HG02798 (cell line): ENCODE measurements around the gene SLC2A11.

Source experiments
- ATAC-seq: cut with Tn5 transposase; IDR thresholded peaks from one replicate; pipeline ENCODE4 v1.9.1; 2021; ENCODE audit warnings: mild to moderate bottlenecking; ENCODE audit not compliant: unreplicated experiment, poor library complexity

Gene SLC2A11

GRCh38 chr22:23831781-23832180, 25.9 kb upstream of the SLC2A11 start:
- ATAC-seq = no peak

DNA sequence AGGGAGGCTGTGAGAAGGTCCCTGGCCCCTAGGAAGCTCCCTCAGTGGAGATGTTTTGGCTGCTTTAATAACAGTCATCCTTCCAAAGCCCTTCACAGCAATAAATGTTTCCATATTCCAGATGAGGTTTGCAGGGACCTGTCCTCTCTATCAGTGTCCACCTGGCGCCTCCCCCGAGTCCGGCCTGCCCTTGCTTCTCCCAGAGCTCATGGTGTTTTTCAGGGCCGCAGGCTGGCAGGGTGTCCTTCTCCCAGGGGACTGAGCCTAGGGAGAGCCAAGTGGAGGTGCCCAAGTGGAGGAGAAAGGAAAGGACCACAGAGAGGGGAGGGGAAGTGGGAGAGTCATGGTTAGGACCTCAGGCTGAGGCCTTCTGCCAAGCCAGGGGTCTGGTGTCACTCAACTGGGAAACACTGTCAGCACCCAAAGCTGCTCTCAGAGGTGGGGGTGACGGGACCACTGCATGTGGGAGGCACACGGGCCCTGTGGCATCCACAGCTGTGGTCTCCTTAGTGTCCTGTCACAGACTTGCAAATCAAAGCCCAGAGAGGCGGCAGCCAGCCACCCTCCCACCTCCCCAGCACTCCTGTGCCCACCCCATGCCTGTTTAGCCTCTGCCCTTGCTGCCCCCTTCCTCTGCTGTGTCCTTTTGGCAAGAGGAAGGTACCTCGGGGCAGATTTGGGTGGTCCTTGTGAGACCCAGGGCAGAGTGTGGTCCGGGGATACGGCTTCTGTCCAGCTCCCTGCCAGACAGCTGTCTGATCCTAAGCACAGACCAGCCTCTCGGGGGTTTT, 25.3 kb upstream of the SLC2A11 start:
- ATAC-seq = no peak

- no peak for ATAC-seq
Measured at GRCh38 chr22:23833017-23833751, 24.5 kb upstream of the SLC2A11 start.

DNA sequence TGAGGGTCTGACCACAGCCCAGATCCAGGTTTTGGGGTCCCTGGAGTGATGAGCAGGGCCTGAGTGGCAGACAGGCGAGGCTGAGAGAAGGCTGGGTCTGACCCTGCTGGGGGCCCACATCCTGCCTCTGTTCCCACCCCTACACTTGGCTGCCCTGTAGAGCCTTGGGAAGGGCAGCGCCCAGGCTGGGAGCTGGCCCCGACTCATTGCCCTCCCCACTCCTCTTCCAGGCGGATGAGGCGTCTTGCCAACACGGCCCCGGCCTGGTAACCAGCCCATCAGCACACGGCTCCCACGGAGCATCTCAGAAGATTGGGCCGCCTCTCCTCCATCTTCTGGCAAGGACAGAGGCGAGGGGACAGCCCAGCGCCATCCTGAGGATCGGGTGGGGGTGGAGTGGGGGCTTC, 23.8 kb upstream of the SLC2A11 start:
- ATAC-seq = no peak

- ATAC-seq = no peak
Measured at GRCh38 chr22:23834406-23834792, 23.3 kb upstream of the SLC2A11 start.

DNA sequence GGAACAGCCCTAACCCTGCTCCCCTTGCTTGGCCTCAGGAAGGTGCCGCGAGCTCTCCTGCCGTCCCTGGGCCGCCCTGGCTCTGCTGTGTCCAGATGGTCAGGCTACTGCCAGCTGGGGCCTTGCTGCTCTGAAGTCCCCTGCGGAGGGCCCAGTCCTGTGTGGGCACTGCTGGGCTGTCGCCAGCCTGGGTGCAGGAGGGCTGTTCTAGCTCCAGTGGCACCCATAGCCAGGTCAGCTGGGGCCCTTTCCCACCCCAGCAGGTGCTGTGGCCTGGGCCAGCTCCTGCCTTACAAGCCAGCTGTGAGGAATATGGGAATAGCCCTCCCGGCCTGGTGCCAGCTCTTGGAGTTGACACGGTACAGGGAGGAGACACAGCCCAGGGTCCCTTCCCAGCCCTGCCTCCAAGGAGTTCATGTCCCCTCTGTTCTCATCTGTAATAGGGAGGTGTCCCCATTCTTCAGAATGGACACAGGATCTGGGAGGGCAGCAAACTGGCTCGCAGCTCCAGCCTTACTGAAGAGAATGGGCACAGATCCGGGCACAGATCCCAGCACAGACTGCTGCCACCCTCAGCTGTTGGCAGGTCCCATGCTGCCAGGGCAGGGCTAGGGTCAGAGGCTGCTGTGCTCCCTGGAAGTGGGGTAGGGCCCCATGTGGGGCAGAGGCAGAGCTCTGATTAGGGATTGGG, 22.7 kb upstream of the SLC2A11 start:
- ATAC-seq = no peak

GRCh38 chr22:23835484-23836144, 22.1 kb upstream of the SLC2A11 start:
- ATAC-seq = no peak

GRCh38 chr22:23836281-23836680, 21.4 kb upstream of the SLC2A11 start:
- ATAC-seq = no peak

GRCh38 chr22:23836692-23837495, 20.8 kb upstream of the SLC2A11 start:
- no peak for ATAC-seq

DNA sequence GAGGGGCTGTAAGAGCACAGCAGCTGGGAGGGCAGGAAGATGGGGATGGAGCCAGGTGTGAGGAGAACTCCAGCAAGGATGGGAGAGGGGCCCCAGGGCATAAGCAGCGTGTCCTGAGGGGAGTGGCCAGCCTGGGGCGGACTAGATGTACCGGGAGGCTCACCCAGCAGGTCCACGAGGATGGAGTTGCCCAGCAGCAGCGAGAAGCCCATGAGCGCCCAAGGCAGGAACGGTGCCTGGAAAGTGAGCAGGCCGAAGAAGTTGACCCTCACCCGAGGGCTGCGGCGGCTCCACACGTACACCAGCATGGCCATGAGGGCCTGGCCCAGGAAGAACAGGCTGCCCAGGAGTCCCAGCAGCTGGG, 20.2 kb upstream of the SLC2A11 start:
- no peak for ATAC-seq

- ATAC-seq = no peak
Measured at GRCh38 chr22:23837911-23838680, 19.6 kb upstream of the SLC2A11 start.

GRCh38 chr22:23838681-23839468, 18.8 kb upstream of the SLC2A11 start, which contains the start of gene DERL3:
Gene DERL3 (minus strand): TSS chr22:23839006. CDS start chr22:23838987, 19 bp downstream.
- ATAC-seq = peak; percentile 90

GRCh38 chr22:23840026-23840425, 17.6 kb upstream of the SLC2A11 start:
- ATAC-seq = no peak

DNA sequence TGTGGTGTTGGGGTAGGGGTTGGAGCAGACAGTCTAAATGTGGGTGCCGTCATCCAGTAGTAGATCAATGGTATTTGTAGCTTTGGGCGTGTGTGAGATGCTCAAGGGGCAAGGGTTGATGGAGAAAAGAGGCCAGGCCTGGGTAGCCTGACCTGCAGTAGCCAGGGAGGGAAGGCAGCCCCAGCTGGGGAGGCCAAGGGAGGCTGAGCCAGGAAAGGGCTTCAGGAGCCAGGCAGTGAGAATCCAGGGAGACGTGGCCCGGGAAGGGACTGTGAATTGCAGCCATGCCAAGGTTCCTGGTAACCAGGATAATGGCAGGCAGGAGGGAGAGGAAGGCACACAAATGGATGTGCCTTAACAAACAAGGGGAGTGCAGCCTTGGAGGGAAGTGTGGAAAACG, 16.4 kb upstream of the SLC2A11 start:
- no peak for ATAC-seq

GRCh38 chr22:23841736-23842445, 15.8 kb upstream of the SLC2A11 start:
- ATAC-seq = no peak

DNA sequence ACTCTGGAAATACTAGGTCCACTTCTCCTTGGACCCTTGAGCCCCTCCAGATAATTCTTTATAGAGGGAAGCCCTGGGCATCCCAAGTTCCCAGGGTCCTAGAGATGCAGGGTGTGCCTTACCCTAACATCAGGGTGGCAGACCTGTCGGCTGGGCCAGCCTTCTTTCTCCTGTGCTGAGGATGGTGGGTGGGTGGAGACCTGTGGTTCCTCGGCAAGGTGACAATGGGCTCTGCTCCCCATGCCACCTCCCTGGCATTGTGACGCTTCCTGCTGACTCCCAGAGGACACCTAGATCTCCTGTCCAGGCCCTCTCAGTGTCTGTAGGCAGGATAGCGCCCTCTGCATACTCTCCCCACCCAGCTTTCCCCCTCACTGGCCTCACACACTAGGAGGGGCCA, 15.1 kb upstream of the SLC2A11 start:
- no peak for ATAC-seq

- ATAC-seq = peak; percentile 12
Measured at GRCh38 chr22:23844739-23845202, 12.9 kb upstream of the SLC2A11 start.
